WTC11 (cell line): ENCODE results near the gene OBSL1. TPM values are rescaled to one million over a fixed set of nuclear protein-coding genes. Genes with fewer than 3 reads are reported as not detected.

Source experiments
- ATAC-seq: fragments of 200-7000 bp; cut with Tn5 transposase; 2 replicates; pipeline ENCODE4 v1.10.0; 2021; ENCODE audit warnings: mild to moderate bottlenecking, moderate library complexity
- CTCF ChIA-PET: fragments of 300-600 bp; sonication (Branson Sonifier 250); formaldehyde crosslinking; loops from one replicate; lab custom pipeline; 2021; ENCODE audit warnings: antibody characterized with exemption; lab: Charles Lee
- POLR2A ChIA-PET: fragments of 350-600 bp; sonication (Branson Sonifier 250); formaldehyde crosslinking; loops from one replicate; lab custom pipeline; 2021; ENCODE audit warnings: antibody characterized with exemption; lab: Charles Lee
- DNase-seq: peaks from one replicate; pipeline ENCODE4 v3.0.0; 2021; ENCODE audit warnings: low spot score
- H3K27ac Mint-ChIP-seq: 2 replicates; pipeline ENCODE4 v1.8.0; 2021; ENCODE audit warnings: mixed read lengths
- H3K27me3 Mint-ChIP-seq: 2 replicates; pipeline ENCODE4 v1.8.0; 2021; ENCODE audit warnings: low read depth, mild to moderate bottlenecking, moderate library complexity, mixed read lengths
- H3K36me3 Mint-ChIP-seq: 2 replicates; pipeline ENCODE4 v1.8.0; 2021; ENCODE audit warnings: mixed read lengths
- H3K4me1 Mint-ChIP-seq: 2 replicates; pipeline ENCODE4 v1.8.0; 2022; ENCODE audit warnings: mixed read lengths
- H3K4me3 Mint-ChIP-seq: 2 replicates; pipeline ENCODE4 v1.8.0; 2021; ENCODE audit warnings: mild to moderate bottlenecking, moderate library complexity, mixed read lengths
- H3K9me3 Mint-ChIP-seq: 2 replicates; pipeline ENCODE4 v1.8.0; 2021; ENCODE audit warnings: mixed read lengths
- CBFB ChIP-seq: sonication (generic); formaldehyde crosslinking; IDR thresholded peaks from 2 replicates; pipeline ENCODE4 v1.8.1; 2022; ENCODE audit warnings: mild to moderate bottlenecking, low read depth, missing genetic modification reagents
- EMX1 ChIP-seq: fragments of 250-450 bp; sonication (Bioruptor Pico); IDR thresholded peaks from 2 replicates; pipeline ENCODE4 v1.8.0; 2021; ENCODE audit warnings: mild to moderate bottlenecking
- ETV6 ChIP-seq: sonication (generic); formaldehyde crosslinking; IDR thresholded peaks from 2 replicates; pipeline ENCODE4 v1.8.1; 2022; ENCODE audit warnings: mild to moderate bottlenecking, missing genetic modification reagents
- FOXP1 ChIP-seq: sonication (generic); formaldehyde crosslinking; IDR thresholded peaks from 2 replicates; pipeline ENCODE4 v1.8.0; 2022; ENCODE audit warnings: missing genetic modification reagents, mild to moderate bottlenecking, moderate library complexity, borderline replicate concordance
- GRHL2 ChIP-seq: fragments of 250-450 bp; sonication (Bioruptor Pico); IDR thresholded peaks from 2 replicates; pipeline ENCODE4 v1.8.0; 2022; ENCODE audit warnings: mild to moderate bottlenecking, moderate library complexity; ENCODE audit not compliant: insufficient replicate concordance, severe bottlenecking
- NFATC4 ChIP-seq: fragments of 250-450 bp; sonication (Bioruptor Pico); IDR thresholded peaks from 2 replicates; pipeline ENCODE4 v1.9.0; 2021; ENCODE audit warnings: mild to moderate bottlenecking
- RORB ChIP-seq: fragments of 250-450 bp; sonication (Bioruptor Pico); IDR thresholded peaks from 2 replicates; pipeline ENCODE4 v1.9.0; 2021; ENCODE audit warnings: mild to moderate bottlenecking
- ZNF121 ChIP-seq: sonication (generic); formaldehyde crosslinking; IDR thresholded peaks from 2 replicates; pipeline ENCODE4 v1.8.0; 2023; ENCODE audit warnings: missing genetic modification reagents
- ZNF232 ChIP-seq: sonication (generic); formaldehyde crosslinking; IDR thresholded peaks from 2 replicates; pipeline ENCODE4 v1.8.0; 2022; ENCODE audit warnings: mild to moderate bottlenecking, missing genetic modification reagents
- total RNA-seq: library from RNA; stranded (reverse); gene quantifications from 3 replicates; pipeline ENCODE4 v1.2.3, GENCODE V29; 2021
- TF ChIP-seq, protein P1 (sequence below): fragments of 250-450 bp; sonication (Bioruptor Pico); IDR thresholded peaks from 2 replicates; pipeline ENCODE4 v1.9.0; 2021; ENCODE audit warnings: moderate library complexity, mild to moderate bottlenecking, inconsistent platforms, borderline replicate concordance
- TF ChIP-seq, protein P2 (sequence below): sonication (generic); formaldehyde crosslinking; conservative IDR thresholded peaks from 2 replicates; pipeline ENCODE4 v1.8.1; 2023; ENCODE audit warnings: mild to moderate bottlenecking, low read depth, missing genetic modification reagents, moderate library complexity
- TF ChIP-seq, protein P3 (sequence below): sonication (generic); formaldehyde crosslinking; IDR thresholded peaks from 2 replicates; pipeline ENCODE4 v1.8.0; 2022; ENCODE audit warnings: mild to moderate bottlenecking, missing genetic modification reagents
- TF ChIP-seq, protein P4 (sequence below): sonication (generic); formaldehyde crosslinking; conservative IDR thresholded peaks from 2 replicates; pipeline ENCODE4 v1.8.1; 2022; ENCODE audit warnings: mild to moderate bottlenecking, missing genetic modification reagents
- TF ChIP-seq, protein P5 (sequence below): sonication (generic); formaldehyde crosslinking; IDR thresholded peaks from 2 replicates; pipeline ENCODE4 v1.8.1; 2022; ENCODE audit warnings: low read depth, mild to moderate bottlenecking, moderate library complexity, missing genetic modification reagents, borderline replicate concordance
- TF ChIP-seq, protein P6 (sequence below): sonication (generic); formaldehyde crosslinking; IDR thresholded peaks from 2 replicates; pipeline ENCODE4 v1.8.1; 2022; ENCODE audit warnings: low read depth, missing genetic modification reagents, borderline replicate concordance
- TF ChIP-seq, protein P7 (sequence below): sonication (generic); formaldehyde crosslinking; IDR thresholded peaks from 2 replicates; pipeline ENCODE4 v1.8.1; 2023; ENCODE audit warnings: mild to moderate bottlenecking, missing genetic modification reagents
- TF ChIP-seq, protein P8 (sequence below): sonication (generic); formaldehyde crosslinking; IDR thresholded peaks from 2 replicates; pipeline ENCODE4 v1.8.1; 2022; ENCODE audit warnings: mild to moderate bottlenecking, missing genetic modification reagents, moderate library complexity, borderline replicate concordance
- TF ChIP-seq, protein P9 (sequence below): fragments of 250-450 bp; sonication (Bioruptor Pico); IDR thresholded peaks from 2 replicates; pipeline ENCODE4 v2.1.2; 2022; ENCODE audit warnings: mild to moderate bottlenecking, moderate library complexity

OBSL1 gene
- total RNA-seq, 1 experiment from 2014 or later: 159 TPM

DNA sequence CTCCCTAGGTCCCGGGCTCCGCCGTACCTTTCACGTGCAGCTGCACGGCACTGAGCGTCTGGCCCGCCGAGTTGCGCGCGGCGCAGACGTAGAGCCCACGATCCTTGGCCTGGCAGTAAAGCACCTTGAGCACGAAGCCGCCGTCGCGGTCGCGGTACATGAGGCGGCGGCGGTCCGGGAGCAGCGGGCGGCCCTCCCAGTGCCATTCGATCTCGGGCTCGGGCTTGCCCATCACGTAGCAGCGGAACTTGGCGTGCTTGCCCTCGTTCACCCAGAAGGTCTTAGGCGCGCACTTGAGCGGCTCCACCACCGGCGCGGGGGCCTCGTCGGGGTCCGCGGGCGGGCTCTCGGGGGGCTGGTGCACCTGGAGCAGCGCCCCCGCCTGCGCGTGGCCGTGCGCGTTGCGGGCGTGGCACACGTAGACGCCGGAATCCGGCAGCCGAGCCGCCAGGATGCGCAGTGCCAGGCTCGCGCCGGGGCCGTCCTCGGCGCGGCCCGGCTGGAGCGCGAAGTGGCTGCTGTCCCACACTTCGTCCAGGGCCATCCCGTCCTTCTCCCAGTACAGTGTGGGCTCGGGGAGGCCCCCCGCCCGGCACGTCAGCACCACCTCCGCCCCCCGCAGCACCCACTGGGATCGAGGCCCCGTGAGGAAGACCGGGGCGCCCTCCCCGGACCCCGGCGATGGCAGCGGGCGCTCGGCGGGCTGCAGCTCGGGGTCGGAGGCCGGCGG, 980 bp downstream of the OBSL1 start (continued):
- TF ChIP-seq, protein P1, sequence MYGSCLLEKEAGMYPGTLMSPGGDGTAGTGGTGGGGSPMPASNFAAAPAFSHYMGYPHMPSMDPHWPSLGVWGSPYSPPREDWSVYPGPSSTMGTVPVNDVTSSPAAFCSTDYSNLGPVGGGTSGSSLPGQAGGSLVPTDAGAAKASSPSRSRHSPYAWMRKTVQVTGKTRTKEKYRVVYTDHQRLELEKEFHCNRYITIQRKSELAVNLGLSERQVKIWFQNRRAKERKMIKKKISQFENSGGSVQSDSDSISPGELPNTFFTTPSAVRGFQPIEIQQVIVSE (CRISPR knock-in tag): no peak
- TF ChIP-seq, protein P2, sequence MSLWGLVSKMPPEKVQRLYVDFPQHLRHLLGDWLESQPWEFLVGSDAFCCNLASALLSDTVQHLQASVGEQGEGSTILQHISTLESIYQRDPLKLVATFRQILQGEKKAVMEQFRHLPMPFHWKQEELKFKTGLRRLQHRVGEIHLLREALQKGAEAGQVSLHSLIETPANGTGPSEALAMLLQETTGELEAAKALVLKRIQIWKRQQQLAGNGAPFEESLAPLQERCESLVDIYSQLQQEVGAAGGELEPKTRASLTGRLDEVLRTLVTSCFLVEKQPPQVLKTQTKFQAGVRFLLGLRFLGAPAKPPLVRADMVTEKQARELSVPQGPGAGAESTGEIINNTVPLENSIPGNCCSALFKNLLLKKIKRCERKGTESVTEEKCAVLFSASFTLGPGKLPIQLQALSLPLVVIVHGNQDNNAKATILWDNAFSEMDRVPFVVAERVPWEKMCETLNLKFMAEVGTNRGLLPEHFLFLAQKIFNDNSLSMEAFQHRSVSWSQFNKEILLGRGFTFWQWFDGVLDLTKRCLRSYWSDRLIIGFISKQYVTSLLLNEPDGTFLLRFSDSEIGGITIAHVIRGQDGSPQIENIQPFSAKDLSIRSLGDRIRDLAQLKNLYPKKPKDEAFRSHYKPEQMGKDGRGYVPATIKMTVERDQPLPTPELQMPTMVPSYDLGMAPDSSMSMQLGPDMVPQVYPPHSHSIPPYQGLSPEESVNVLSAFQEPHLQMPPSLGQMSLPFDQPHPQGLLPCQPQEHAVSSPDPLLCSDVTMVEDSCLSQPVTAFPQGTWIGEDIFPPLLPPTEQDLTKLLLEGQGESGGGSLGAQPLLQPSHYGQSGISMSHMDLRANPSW (CRISPR knock-in tag): no peak
- TF ChIP-seq, protein P3, sequence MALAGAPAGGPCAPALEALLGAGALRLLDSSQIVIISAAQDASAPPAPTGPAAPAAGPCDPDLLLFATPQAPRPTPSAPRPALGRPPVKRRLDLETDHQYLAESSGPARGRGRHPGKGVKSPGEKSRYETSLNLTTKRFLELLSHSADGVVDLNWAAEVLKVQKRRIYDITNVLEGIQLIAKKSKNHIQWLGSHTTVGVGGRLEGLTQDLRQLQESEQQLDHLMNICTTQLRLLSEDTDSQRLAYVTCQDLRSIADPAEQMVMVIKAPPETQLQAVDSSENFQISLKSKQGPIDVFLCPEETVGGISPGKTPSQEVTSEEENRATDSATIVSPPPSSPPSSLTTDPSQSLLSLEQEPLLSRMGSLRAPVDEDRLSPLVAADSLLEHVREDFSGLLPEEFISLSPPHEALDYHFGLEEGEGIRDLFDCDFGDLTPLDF (CRISPR knock-in tag): peak; percentile 62; the same call in 1 of the 2 replicates
- no peak for TF ChIP-seq CBFB (CRISPR knock-in tag)
- TF ChIP-seq, protein P4, sequence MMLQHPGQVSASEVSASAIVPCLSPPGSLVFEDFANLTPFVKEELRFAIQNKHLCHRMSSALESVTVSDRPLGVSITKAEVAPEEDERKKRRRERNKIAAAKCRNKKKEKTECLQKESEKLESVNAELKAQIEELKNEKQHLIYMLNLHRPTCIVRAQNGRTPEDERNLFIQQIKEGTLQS (CRISPR knock-in tag): no peak
- TF ChIP-seq, protein P5, sequence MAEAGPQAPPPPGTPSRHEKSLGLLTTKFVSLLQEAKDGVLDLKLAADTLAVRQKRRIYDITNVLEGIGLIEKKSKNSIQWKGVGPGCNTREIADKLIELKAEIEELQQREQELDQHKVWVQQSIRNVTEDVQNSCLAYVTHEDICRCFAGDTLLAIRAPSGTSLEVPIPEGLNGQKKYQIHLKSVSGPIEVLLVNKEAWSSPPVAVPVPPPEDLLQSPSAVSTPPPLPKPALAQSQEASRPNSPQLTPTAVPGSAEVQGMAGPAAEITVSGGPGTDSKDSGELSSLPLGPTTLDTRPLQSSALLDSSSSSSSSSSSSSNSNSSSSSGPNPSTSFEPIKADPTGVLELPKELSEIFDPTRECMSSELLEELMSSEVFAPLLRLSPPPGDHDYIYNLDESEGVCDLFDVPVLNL (CRISPR knock-in tag): peak; percentile 65; the same call in 1 of the 2 replicates

DNA sequence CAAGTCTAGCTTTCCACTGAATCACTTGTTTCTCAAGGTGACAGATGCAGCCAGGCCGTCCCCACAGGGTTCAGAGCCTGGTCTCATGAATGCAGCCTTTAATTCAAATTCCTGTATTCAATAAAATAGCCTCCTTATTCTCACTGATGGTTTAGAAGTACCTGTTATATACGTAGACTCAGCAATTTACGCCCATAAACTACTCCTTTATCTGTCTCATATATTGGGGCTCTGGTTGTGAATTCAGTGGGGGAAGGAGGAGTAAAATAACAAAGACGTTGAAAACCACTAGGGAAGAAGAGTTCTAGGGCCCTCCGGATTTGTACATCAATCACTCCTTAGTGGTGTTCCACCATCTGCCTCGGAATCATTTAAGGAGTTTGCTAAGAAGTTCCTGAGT, 1.7 kb downstream of the OBSL1 start:
- ATAC-seq (no peak), DNase-seq (no peak)
- peaks cover 15% of the 10 kb centered on the region for H3K27me3 Mint-ChIP-seq
- H3K9me3 Mint-ChIP-seq: no peaks in the 10 kb centered on the region
- H3K4me1 Mint-ChIP-seq: peaks cover 64% of the 10 kb centered on the region
- peak overlapping the region; percentile 34; the same call in 1 of the 2 replicates for H3K27ac Mint-ChIP-seq
- H3K36me3 Mint-ChIP-seq: peaks cover 38% of the 10 kb centered on the region
- POLR2A ChIA-PET: interaction anchor here (0.7 to 1.0 kb wide), 2 partner anchors 28 to 57 kb away, joined by 3 read pairs; partner anchors contain the start of gene STK11IP
- peak overlapping the region; percentile 73 for H3K4me3 Mint-ChIP-seq
- no peak for TF ChIP-seq NFATC4
- TF ChIP-seq, protein P6, sequence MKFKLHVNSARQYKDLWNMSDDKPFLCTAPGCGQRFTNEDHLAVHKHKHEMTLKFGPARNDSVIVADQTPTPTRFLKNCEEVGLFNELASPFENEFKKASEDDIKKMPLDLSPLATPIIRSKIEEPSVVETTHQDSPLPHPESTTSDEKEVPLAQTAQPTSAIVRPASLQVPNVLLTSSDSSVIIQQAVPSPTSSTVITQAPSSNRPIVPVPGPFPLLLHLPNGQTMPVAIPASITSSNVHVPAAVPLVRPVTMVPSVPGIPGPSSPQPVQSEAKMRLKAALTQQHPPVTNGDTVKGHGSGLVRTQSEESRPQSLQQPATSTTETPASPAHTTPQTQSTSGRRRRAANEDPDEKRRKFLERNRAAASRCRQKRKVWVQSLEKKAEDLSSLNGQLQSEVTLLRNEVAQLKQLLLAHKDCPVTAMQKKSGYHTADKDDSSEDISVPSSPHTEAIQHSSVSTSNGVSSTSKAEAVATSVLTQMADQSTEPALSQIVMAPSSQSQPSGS (CRISPR knock-in tag): no peak
- no peak for TF ChIP-seq EMX1
- no peak for TF ChIP-seq ZNF121 (CRISPR knock-in tag)
- no peak for TF ChIP-seq GRHL2 (CRISPR knock-in tag)
- TF ChIP-seq ZNF232 (CRISPR knock-in tag): no peak
- no peak for TF ChIP-seq RORB (CRISPR knock-in tag)
- CTCF ChIA-PET: interaction anchor here (1.6 kb wide), 1 partner anchor 9 kb away, joined by 5 read pairs; no protein-coding TSS in a partner anchor

DNA sequence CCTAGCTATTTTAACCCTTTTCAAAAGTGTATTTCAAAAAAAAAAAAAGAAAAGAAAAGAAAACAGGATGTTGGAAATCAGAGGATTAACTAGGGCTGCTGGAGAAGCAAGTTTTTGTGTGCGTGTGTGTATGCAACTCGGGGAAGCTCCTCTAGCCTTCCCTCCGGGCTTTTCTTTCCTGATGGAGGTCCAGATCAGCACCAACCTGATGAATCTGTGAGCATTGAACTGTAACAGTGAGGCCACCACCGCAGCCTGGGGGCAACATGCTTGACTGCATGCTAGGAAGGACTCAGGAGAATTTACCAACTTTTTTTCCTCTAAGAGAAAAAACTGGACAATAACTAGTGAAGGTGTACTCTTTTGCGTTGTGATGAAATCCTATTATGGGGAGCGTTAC, 2.3 kb downstream of the OBSL1 start:
- H3K9me3 Mint-ChIP-seq: no peaks in the 10 kb centered on the region
- POLR2A ChIA-PET: interaction anchor here (0.7 to 1.0 kb wide), 3 partner anchors 17 to 58 kb away, joined by 3 read pairs; partner anchors contain the start of gene STK11IP
- peaks cover 70% of the 10 kb centered on the region for H3K4me1 Mint-ChIP-seq
- CTCF ChIA-PET: interaction anchor here (0.8 to 1.6 kb wide), 2 partner anchors 9 to 28 kb away, joined by 4 to 5 read pairs; no protein-coding TSS in a partner anchor
- ATAC-seq (no peak), DNase-seq (no peak)
- H3K27ac Mint-ChIP-seq: no peak overlapping the region
- H3K27me3 Mint-ChIP-seq: peaks cover 15% of the 10 kb centered on the region
- H3K36me3 Mint-ChIP-seq: peaks cover 44% of the 10 kb centered on the region
- peak overlapping the region; percentile 73 for H3K4me3 Mint-ChIP-seq
- TF ChIP-seq ETV6 (CRISPR knock-in tag) (no peak), FOXP1 (no peak)
- TF ChIP-seq, protein P7, sequence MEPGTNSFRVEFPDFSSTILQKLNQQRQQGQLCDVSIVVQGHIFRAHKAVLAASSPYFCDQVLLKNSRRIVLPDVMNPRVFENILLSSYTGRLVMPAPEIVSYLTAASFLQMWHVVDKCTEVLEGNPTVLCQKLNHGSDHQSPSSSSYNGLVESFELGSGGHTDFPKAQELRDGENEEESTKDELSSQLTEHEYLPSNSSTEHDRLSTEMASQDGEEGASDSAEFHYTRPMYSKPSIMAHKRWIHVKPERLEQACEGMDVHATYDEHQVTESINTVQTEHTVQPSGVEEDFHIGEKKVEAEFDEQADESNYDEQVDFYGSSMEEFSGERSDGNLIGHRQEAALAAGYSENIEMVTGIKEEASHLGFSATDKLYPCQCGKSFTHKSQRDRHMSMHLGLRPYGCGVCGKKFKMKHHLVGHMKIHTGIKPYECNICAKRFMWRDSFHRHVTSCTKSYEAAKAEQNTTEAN (CRISPR knock-in tag): no peak
- TF ChIP-seq, protein P8, sequence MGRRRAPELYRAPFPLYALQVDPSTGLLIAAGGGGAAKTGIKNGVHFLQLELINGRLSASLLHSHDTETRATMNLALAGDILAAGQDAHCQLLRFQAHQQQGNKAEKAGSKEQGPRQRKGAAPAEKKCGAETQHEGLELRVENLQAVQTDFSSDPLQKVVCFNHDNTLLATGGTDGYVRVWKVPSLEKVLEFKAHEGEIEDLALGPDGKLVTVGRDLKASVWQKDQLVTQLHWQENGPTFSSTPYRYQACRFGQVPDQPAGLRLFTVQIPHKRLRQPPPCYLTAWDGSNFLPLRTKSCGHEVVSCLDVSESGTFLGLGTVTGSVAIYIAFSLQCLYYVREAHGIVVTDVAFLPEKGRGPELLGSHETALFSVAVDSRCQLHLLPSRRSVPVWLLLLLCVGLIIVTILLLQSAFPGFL (CRISPR knock-in tag): no peak
- TF ChIP-seq, protein P9, sequence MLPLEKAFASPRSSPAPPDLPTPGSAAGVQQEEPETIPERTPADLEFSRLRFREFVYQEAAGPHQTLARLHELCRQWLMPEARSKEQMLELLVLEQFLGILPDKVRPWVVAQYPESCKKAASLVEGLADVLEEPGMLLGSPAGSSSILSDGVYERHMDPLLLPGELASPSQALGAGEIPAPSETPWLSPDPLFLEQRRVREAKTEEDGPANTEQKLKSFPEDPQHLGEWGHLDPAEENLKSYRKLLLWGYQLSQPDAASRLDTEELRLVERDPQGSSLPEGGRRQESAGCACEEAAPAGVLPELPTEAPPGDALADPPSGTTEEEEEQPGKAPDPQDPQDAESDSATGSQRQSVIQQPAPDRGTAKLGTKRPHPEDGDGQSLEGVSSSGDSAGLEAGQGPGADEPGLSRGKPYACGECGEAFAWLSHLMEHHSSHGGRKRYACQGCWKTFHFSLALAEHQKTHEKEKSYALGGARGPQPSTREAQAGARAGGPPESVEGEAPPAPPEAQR (CRISPR knock-in tag): no peak
